ENCODE results near the gene LGMN. TPM values are rescaled to one million over a fixed set of nuclear protein-coding genes. Genes with fewer than 3 reads are reported as not detected.

LGMN gene
- total RNA-seq (2022) (84.2 and 94.2 TPM in 2 replicates), Bru-seq, nascent RNA (percentile 65 among the genes with signal in this experiment), BruChase-seq, experiment 1, labeled RNA remaining after a 2-hour chase (percentile 65 among the genes with signal in this experiment), BruChase-seq, experiment 2, labeled RNA remaining after a 6-hour chase (percentile 72 among the genes with signal in this experiment)
- long read RNA-seq, transcript LGMN-201 (14 exons, 2,055 nt) = major isoform, 140 of 172 reads
- long read RNA-seq, partial matches to known transcripts = 8 of 172 reads
- long read RNA-seq, other reads (novel, unspliced or antisense) = 17 of 172 reads

DNA sequence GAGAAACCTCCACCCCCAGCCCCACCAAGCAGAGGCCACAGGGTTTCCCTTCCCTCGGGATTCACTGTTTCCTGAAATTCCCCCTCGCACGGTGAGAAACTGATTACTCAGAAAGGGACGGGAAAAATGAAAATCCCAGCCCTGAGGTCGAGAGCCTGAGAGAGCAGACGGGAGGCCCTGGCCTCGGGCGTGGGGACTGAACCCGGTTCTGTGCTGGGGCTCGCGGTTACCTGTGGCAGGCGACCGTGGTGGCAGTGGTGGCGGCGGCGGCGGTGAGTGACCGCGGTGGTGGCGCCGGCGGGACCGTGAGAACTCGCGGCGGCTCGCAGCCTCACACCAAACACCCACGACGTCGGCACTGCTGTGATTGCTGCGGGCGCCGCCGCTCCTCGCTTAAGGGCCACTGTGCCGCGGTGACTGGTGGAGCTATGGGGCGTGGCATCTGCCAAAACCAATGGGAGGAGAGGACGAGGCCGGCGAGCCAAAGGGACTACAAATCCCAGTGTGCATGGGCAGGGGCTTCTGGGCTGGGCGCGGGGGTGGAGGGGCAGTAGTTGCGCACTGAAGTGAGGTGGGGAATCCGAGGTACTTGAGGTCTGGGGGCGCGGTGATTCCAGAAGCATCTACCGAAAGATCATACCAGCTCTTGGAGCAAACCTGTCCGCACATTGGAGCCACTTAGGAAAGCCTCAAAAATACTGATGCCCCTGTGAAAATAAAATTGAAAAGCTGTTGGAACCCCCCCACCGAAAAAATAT, at the start of gene LGMN:
TSS of gene LGMN (minus strand) at position 369 of the 758 bp plus-strand sequence. CDS start 15,841 bp downstream, outside the sequence.
- H3K9me3 Mint-ChIP-seq (ENCODE audit: unreplicated experiment) = no peaks in the 10 kb centered on the region
- Histone ChIP-seq H3K9me3 (peaks cover 5% of the 10 kb centered on the region; the same call in 1 of the 2 replicates), H3K27me3 (replicated peaks; ENCODE audit: control insufficient read depth, insufficient read depth, low read length) (no peaks in the 10 kb centered on the region), H3K4me1 (peaks cover 5% of the 10 kb centered on the region; the same call in 1 of the 2 replicates), H3K4me3 (ENCODE audit: low read depth, low read length) (peak within 1 kb of the TSS; percentile 75), H3K36me3 (ENCODE audit: control insufficient read depth, insufficient read depth, low read length) (no peaks in the 10 kb centered on the region)
- H3K36me3 Mint-ChIP-seq (ENCODE audit: insufficient read depth, unreplicated experiment) = peaks cover 12% of the 10 kb centered on the region
- H3K4me3 Mint-ChIP-seq (ENCODE audit: unreplicated experiment) = peak within 1 kb of the TSS; percentile 90
- no peaks in the 10 kb centered on the region for H3K27me3 Mint-ChIP-seq (ENCODE audit: insufficient read depth, unreplicated experiment)
- peak; percentile 96 for DNase-seq
- TF ChIP-seq, protein P1, sequence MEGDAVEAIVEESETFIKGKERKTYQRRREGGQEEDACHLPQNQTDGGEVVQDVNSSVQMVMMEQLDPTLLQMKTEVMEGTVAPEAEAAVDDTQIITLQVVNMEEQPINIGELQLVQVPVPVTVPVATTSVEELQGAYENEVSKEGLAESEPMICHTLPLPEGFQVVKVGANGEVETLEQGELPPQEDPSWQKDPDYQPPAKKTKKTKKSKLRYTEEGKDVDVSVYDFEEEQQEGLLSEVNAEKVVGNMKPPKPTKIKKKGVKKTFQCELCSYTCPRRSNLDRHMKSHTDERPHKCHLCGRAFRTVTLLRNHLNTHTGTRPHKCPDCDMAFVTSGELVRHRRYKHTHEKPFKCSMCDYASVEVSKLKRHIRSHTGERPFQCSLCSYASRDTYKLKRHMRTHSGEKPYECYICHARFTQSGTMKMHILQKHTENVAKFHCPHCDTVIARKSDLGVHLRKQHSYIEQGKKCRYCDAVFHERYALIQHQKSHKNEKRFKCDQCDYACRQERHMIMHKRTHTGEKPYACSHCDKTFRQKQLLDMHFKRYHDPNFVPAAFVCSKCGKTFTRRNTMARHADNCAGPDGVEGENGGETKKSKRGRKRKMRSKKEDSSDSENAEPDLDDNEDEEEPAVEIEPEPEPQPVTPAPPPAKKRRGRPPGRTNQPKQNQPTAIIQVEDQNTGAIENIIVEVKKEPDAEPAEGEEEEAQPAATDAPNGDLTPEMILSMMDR (IDR thresholded peaks at IDR 0.05; ENCODE audit: insufficient read depth in 1 of 2, low read depth in 1 of 2, low read length in 1 of 2, severe bottlenecking in 1 of 2, unreplicated experiment in 1 of 2) = no peak
- intact Hi-C loops (cut with micrococcal nuclease; ENCODE audit: unreplicated experiment) = loop anchor here (1.0 to 2.0 kb wide), 2 partner anchors 34 to 46 kb away; partner anchors contain the start of gene GOLGA5
- H3K4me1 Mint-ChIP-seq (ENCODE audit: low read depth, unreplicated experiment) = peaks cover 7% of the 10 kb centered on the region
- BruUV-seq (replicated peaks) = no TSS peak
- ChIA-PET POLR2A (interaction anchor here (0.6 to 1.6 kb wide), 10 partner anchors 9 to 45 kb away, joined by 3 to 18 read pairs (median 4); partner anchors contain the start of gene GOLGA5), CTCF (interaction anchor here (0.8 to 1.6 kb wide), 2 partner anchors 24 to 31 kb away, joined by 3 to 4 read pairs; no protein-coding TSS in a partner anchor)
- peak within 1 kb of the TSS; percentile 86 for H3K27ac Mint-ChIP-seq (ENCODE audit: unreplicated experiment)

DNA sequence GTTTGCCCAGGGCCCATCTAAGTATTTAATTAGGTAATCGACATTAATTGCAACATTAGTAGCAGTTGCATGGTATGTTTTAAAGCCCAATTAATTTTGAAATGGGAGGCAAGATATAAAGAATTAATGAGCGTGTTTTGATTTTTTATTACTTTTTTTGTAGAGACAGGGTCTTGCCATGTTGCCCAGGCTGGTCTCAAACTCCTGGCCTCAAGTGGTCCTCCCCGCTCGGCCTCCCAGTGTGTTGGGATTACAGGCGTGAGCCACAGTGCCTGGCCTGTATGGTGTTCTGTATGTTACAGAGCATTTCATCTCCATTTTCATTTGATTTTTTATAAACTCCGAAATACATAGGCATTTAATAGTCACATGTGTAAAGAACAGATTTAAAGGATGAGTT, 46.5 kb upstream of the LGMN start:
- H3K36me3 Mint-ChIP-seq (ENCODE audit: insufficient read depth, unreplicated experiment) = peaks cover 26% of the 10 kb centered on the region
- peak overlapping the region; percentile 97 for H3K4me3 Mint-ChIP-seq (ENCODE audit: unreplicated experiment)
- H3K9me3 ChIP-seq = peaks cover under 1% of the 10 kb centered on the region; the same call in 1 of the 2 replicates
- peak overlapping the region; percentile 99 for H3K27ac Mint-ChIP-seq (ENCODE audit: unreplicated experiment)
- POLR2A ChIA-PET = no interaction called here
- peak overlapping the region; percentile 48 for H3K4me3 ChIP-seq (ENCODE audit: low read depth, low read length)
- intact Hi-C loops (cut with micrococcal nuclease; ENCODE audit: unreplicated experiment) = loop anchor here (1.0 kb wide), 1 partner anchor 47 kb away; the partner anchor contains the start of gene LGMN
- no TSS peak for BruUV-seq (replicated peaks)
- TF ChIP-seq, protein P1 (IDR thresholded peaks at IDR 0.05; ENCODE audit: insufficient read depth in 1 of 2, low read depth in 1 of 2, low read length in 1 of 2, severe bottlenecking in 1 of 2, unreplicated experiment in 1 of 2) = no peak
- peaks cover 2% of the 10 kb centered on the region for H3K9me3 Mint-ChIP-seq (ENCODE audit: unreplicated experiment)
- no peaks in the 10 kb centered on the region for H3K27me3 Mint-ChIP-seq (ENCODE audit: insufficient read depth, unreplicated experiment)
- H3K4me1 Mint-ChIP-seq (ENCODE audit: low read depth, unreplicated experiment) = peaks cover 13% of the 10 kb centered on the region
- DNase-seq = no peak
- H3K27me3 ChIP-seq (replicated peaks; ENCODE audit: control insufficient read depth, insufficient read depth, low read length) = no peaks in the 10 kb centered on the region
- CTCF ChIA-PET = no interaction called here
- 0 out of 2 replicates have a peak, but pooled peaks cover 2% of the 10 kb centered on the region for H3K36me3 ChIP-seq (ENCODE audit: control insufficient read depth, insufficient read depth, low read length)
- H3K4me1 ChIP-seq = peaks cover 5% of the 10 kb centered on the region; the same call in 1 of the 2 replicates

DNA sequence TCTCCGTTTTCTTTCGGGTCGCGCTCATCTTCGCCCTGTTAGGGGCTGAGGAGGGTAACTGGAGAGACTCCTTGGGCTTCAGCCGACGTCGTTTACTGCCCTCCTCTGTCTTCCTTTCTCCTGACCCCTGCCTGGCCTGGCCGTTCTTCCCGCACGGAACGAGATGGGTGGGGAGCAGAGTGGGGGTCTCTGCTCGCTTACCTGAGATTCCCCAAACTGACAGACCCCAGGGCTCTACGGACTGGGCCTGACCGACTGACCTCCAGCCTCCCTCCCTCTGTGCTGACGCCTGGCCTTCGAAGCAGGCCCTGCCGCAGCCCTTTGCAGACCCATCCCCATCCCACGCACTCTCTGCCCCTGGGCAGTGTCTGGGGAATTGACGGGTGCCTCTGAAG, 46.1 kb upstream of the LGMN start:
- Mint-ChIP-seq H3K9me3 (ENCODE audit: unreplicated experiment) (peaks cover 6% of the 10 kb centered on the region), H3K36me3 (ENCODE audit: insufficient read depth, unreplicated experiment) (peaks cover 26% of the 10 kb centered on the region), H3K27me3 (ENCODE audit: insufficient read depth, unreplicated experiment) (no peaks in the 10 kb centered on the region), H3K4me3 (ENCODE audit: unreplicated experiment) (peak overlapping the region; percentile 97), H3K4me1 (ENCODE audit: low read depth, unreplicated experiment) (peaks cover 13% of the 10 kb centered on the region), H3K27ac (ENCODE audit: unreplicated experiment) (peak overlapping the region; percentile 99)
- TF ChIP-seq, protein P1 (IDR thresholded peaks at IDR 0.05; ENCODE audit: insufficient read depth in 1 of 2, low read depth in 1 of 2, low read length in 1 of 2, severe bottlenecking in 1 of 2, unreplicated experiment in 1 of 2) = no peak
- Histone ChIP-seq H3K4me3 (ENCODE audit: low read depth, low read length) (peak overlapping the region; percentile 48), H3K4me1 (peaks cover 5% of the 10 kb centered on the region; the same call in 1 of the 2 replicates), H3K9me3 (peaks cover 4% of the 10 kb centered on the region; the same call in 1 of the 2 replicates), H3K36me3 (ENCODE audit: control insufficient read depth, insufficient read depth, low read length) (0 out of 2 replicates have a peak, but pooled peaks cover 2% of the 10 kb centered on the region), H3K27me3 (replicated peaks; ENCODE audit: control insufficient read depth, insufficient read depth, low read length) (no peaks in the 10 kb centered on the region)
- POLR2A ChIA-PET = interaction anchor here (1.7 kb wide), 1 partner anchor 46 kb away, joined by 7 read pairs; the partner anchor contains the start of gene LGMN
- BruUV-seq (replicated peaks) = no TSS peak
- DNase-seq = peak in 1 of 2 experiments; percentile 23
- CTCF ChIA-PET = interaction anchor here (0.6 kb wide), 1 partner anchor 1639 kb away, joined by 7 read pairs; no protein-coding TSS in a partner anchor
- intact Hi-C loops (cut with micrococcal nuclease; ENCODE audit: unreplicated experiment) = loop anchor here (1.0 kb wide), 1 partner anchor 46 kb away; the partner anchor contains the start of gene LGMN

Data from Caco-2 (cell line).